ENCODE data around the gene CLEC16A. TPM values are rescaled to one million over a fixed set of nuclear protein-coding genes. Genes with fewer than 3 reads are reported as not detected.

CLEC16A gene
- total RNA-seq, 3 donors from 2014 or later = 20.0 to 35.3 (median 33.1) TPM

DNA sequence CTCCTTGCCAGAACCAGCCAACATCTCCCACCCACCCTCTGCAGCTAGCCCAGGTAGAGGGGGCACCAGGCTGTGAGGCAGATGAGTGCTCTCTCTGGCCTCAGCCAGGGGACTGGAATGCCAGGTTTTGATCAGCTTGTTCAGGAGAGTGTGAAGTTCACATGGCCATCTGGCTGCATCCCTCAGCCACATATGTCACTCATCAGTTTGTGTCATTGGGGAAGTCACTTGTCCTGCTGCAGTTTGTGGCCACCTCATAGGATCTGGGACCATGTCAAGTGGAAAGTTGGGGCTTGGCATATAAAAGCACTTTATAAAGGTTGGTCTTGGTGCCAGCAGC is 164.1 kb downstream of the CLEC16A start:
- no peak for DNase-seq (ENCODE audit: low spot score in 2 of 2)
- H3K4me3 ChIP-seq = no peak overlapping the region
- peaks cover 5 to 8% of the 10 kb centered on the region in 2 donors for H3K9me3 ChIP-seq
- no peak for TF ChIP-seq POLR2AphosphoS5 (IDR thresholded peaks at IDR 0.05)
- no peak for TF ChIP-seq CTCF (IDR thresholded peaks at IDR 0.05)
- TF ChIP-seq POLR2A (IDR thresholded peaks at IDR 0.05) = no peak
- H3K36me3 ChIP-seq = no peaks in the 10 kb centered on the region
- no peaks in the 10 kb centered on the region for H3K4me1 ChIP-seq
- intact Hi-C loops (cut with DNase I; ENCODE audit: low total_unique reads) = no loop called here
- no peak overlapping the region for H3K27ac ChIP-seq
- no peaks in the 10 kb centered on the region for H3K27me3 ChIP-seq

DNA sequence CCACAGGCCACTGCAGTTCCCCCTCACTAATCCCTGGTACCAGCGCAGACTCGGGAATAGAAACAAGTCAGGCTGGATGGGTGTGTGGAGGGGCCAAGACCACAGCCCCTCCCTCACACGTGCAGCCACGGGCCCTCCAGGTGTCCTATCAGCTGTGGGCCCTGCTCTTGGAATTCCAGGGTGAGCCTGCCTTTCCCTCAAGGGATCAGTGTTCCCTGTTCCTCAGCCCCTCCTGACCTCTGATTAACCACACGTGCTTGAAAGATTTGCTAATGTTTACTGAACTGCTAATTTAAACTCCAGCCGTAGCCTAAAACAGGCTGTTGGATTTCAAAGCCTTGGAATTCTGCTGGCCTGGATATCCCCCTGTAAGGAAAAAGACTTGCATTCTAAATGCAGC is 165.2 kb downstream of the CLEC16A start:
- no peaks in the 10 kb centered on the region for H3K36me3 ChIP-seq
- H3K4me1 ChIP-seq = no peaks in the 10 kb centered on the region
- H3K27ac ChIP-seq = no peak overlapping the region
- TF ChIP-seq POLR2A (IDR thresholded peaks at IDR 0.05) = no peak
- no peak for TF ChIP-seq CTCF (IDR thresholded peaks at IDR 0.05)
- TF ChIP-seq POLR2AphosphoS5 (IDR thresholded peaks at IDR 0.05) = no peak
- DNase-seq (ENCODE audit: low spot score in 2 of 2) = no peak
- H3K4me3 ChIP-seq = no peak overlapping the region
- H3K27me3 ChIP-seq = no peaks in the 10 kb centered on the region
- H3K9me3 ChIP-seq = peaks cover 5 to 8% of the 10 kb centered on the region in 2 donors
- intact Hi-C loops (cut with DNase I; ENCODE audit: low total_unique reads) = no loop called here

DNA sequence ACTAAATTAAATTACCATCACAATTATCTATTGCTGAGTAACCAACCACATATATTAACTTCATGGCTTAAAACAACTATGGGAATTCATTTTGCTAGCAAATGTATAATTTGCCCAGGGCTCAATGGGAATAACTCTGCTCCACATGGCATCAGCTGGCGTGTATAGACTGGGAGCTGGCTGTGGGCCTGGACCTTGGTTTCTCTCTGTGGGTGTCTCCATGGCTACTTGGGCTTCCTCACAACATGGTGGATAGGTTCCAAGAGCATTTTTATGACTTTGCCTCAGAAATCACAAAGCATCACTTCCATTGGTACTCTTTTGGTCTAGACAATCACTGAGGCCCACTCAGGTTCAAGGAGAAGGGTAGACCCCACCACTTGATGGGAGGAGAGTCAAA is 166.8 kb downstream of the CLEC16A start:
- Histone ChIP-seq H3K27ac (no peak overlapping the region), H3K27me3 (no peaks in the 10 kb centered on the region), H3K9me3 (peaks cover 5 to 8% of the 10 kb centered on the region in 2 donors), H3K36me3 (no peaks in the 10 kb centered on the region), H3K4me3 (no peak overlapping the region), H3K4me1 (no peaks in the 10 kb centered on the region)
- TF ChIP-seq POLR2AphosphoS5 (IDR thresholded peaks at IDR 0.05) (no peak), POLR2A (IDR thresholded peaks at IDR 0.05) (no peak), CTCF (IDR thresholded peaks at IDR 0.05) (no peak)
- intact Hi-C loops (cut with DNase I; ENCODE audit: low total_unique reads) = no loop called here
- no peak for DNase-seq (ENCODE audit: low spot score in 2 of 2)

DNA sequence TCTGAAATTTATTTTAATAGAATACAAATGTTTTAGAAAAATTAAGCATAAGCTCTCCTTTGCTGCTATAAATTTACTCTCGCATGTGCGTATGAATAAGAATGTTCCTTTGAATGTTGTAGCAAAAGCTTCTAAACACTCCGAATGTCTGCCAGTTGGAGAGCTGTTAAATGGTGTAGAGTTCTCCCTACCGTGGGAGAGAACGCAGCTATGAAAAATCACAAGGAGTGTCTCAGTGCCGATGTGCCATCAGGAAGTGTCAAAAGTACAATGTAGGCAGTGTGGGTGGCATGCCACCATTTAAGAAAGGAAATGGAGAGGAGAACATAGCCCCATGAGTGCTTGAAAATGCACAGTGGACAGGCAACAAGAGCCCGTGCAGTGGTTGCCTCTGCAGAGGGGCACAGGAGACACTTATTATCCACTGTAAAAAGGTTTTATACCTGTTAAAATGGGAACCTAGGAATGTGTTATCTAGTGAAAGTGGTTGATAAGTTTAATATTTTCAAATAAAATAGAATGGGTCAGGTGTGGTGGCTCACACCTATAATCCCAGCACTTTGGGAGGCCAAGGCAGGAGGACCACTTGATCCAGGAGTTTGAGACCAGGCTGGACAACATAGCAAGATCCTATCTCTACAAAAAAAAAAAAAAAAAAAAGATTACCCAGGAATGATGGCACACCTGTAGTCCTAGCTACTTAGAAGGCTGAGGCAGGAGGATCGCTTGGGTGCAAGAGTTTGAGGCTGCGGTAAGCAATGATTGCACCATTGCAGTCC is 167.7 kb downstream of the CLEC16A start:
- TF ChIP-seq POLR2AphosphoS5 (IDR thresholded peaks at IDR 0.05) (no peak), POLR2A (IDR thresholded peaks at IDR 0.05) (no peak), CTCF (IDR thresholded peaks at IDR 0.05) (no peak)
- DNase-seq (ENCODE audit: low spot score in 2 of 2) = no peak
- Histone ChIP-seq H3K4me3 (no peak overlapping the region), H3K27ac (no peak overlapping the region), H3K27me3 (no peaks in the 10 kb centered on the region), H3K9me3 (peaks cover 5 to 8% of the 10 kb centered on the region in 2 donors), H3K4me1 (no peaks in the 10 kb centered on the region), H3K36me3 (no peaks in the 10 kb centered on the region)
- intact Hi-C loops (cut with DNase I; ENCODE audit: low total_unique reads) = no loop called here

- no peaks in the 10 kb centered on the region for H3K36me3 ChIP-seq
- no peak for TF ChIP-seq POLR2AphosphoS5 (IDR thresholded peaks at IDR 0.05)
- TF ChIP-seq POLR2A (IDR thresholded peaks at IDR 0.05) = no peak
- no peak for TF ChIP-seq CTCF (IDR thresholded peaks at IDR 0.05)
- no peaks in the 10 kb centered on the region for H3K27me3 ChIP-seq
- H3K4me1 ChIP-seq = no peaks in the 10 kb centered on the region
- no peak for DNase-seq (ENCODE audit: low spot score in 2 of 2)
- H3K27ac ChIP-seq = no peak overlapping the region
- intact Hi-C loops (cut with DNase I; ENCODE audit: low total_unique reads) = no loop called here
- H3K9me3 ChIP-seq = peaks cover 5 to 8% of the 10 kb centered on the region in 2 donors
- no peak overlapping the region for H3K4me3 ChIP-seq
These were observed 168.5 kb downstream of the CLEC16A start for GRCh38 chr16:11112723-11113348.

All from breast epithelium (tissue), 4 donors.